ENCODE results near the gene TRERF1.

Gene TRERF1

DNA sequence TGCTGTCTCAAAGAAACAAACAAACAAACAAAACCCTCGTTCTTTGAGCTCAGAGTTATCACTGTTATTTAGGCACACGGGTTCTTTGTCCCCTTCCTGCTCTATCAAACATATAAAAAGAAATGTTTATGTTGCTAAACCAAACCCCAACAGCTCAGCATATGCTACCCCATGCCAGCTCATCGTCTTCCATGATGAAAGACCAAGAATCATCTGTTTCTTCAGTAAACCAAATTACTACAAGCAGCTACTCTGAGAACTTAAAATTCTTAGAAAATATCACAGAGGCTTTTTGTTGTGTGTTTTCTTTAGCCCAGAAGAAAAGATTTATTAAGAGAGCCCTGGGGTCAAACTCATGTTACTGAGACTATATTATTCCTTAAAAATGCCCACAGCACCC lies 4.7 kb downstream of the TRERF1 start:
- TF ChIP-seq, protein P1, sequence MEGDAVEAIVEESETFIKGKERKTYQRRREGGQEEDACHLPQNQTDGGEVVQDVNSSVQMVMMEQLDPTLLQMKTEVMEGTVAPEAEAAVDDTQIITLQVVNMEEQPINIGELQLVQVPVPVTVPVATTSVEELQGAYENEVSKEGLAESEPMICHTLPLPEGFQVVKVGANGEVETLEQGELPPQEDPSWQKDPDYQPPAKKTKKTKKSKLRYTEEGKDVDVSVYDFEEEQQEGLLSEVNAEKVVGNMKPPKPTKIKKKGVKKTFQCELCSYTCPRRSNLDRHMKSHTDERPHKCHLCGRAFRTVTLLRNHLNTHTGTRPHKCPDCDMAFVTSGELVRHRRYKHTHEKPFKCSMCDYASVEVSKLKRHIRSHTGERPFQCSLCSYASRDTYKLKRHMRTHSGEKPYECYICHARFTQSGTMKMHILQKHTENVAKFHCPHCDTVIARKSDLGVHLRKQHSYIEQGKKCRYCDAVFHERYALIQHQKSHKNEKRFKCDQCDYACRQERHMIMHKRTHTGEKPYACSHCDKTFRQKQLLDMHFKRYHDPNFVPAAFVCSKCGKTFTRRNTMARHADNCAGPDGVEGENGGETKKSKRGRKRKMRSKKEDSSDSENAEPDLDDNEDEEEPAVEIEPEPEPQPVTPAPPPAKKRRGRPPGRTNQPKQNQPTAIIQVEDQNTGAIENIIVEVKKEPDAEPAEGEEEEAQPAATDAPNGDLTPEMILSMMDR (IDR thresholded peaks at IDR 0.05), result no peak

DNA sequence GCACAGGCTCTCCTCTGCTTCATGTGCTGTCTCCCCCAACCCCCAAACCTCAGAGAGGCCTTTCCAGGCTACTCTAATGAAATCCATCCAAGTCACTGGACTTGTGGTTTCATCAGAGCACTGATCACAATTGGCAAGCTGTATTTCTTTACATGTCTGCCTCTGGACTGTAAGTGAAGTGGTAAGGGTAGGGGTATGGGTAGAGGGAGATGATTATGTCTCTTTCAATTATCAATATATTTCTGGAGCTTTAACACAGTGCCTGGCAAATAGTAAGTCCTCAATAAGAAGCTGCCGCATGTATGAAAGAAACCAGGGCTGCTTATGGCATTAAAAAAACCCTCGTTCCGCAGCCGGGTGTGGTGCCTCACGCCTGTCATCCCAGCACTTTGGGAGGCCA lies 5.4 kb downstream of the TRERF1 start:
- TF ChIP-seq, protein P1 (IDR thresholded peaks at IDR 0.05), result no peak

DNA sequence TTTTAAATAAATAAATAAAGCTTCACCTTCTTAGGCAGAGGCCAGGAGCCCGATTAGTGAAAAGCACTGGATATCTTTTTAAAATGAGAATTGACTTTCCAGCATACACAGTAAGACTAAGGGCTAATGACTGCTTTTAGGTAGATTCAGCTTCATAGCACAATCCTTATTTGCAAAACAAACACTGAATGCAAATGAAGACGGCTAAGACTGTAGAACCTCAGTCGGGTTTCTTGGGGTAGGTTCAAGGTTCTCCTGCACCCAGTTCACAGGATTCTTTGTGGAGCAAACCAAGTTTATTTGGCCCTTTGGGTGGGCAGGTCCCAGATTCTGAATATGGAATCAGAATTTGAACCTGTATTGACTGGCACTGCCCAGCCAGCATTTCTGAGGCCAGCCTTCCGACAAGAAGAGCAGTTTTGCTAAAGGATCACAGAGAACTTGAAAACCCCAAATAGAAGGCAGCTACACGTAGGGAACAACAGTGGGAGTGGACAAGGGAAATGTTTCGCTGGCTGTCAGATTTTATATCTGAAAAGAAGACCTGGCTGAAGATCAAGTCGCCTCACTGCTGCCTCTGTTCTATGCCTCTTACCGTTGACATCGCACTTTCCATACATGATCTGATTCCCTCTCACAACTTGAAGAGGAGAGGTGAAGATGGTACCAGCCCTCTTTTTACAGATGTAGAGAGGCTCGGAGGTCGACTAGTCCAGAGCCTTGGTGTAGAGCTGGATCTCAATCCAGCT lies 8.2 kb downstream of the TRERF1 start:
- TF ChIP-seq, protein P1 (IDR thresholded peaks at IDR 0.05), result no peak

DNA sequence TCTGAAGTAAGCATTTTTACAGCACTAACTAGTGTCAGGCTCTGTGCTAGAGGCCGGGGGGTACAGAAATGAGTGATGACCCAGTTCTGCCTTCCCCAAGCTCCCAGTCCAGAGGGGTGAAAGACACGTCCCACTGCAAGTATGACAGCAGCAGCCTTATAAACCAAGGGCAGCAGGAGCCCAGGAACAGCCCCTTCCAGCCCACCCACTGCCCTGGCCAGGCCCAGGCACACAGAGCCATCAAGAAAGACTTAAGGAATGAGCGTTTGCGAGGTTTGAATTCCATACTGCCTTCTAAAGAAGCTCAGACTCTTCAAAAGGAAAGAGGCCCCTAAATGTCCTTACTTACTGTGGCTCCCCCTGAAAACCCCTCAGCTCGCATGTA lies 10.0 kb downstream of the TRERF1 start:
- TF ChIP-seq, protein P1 (IDR thresholded peaks at IDR 0.05), result no peak

DNA sequence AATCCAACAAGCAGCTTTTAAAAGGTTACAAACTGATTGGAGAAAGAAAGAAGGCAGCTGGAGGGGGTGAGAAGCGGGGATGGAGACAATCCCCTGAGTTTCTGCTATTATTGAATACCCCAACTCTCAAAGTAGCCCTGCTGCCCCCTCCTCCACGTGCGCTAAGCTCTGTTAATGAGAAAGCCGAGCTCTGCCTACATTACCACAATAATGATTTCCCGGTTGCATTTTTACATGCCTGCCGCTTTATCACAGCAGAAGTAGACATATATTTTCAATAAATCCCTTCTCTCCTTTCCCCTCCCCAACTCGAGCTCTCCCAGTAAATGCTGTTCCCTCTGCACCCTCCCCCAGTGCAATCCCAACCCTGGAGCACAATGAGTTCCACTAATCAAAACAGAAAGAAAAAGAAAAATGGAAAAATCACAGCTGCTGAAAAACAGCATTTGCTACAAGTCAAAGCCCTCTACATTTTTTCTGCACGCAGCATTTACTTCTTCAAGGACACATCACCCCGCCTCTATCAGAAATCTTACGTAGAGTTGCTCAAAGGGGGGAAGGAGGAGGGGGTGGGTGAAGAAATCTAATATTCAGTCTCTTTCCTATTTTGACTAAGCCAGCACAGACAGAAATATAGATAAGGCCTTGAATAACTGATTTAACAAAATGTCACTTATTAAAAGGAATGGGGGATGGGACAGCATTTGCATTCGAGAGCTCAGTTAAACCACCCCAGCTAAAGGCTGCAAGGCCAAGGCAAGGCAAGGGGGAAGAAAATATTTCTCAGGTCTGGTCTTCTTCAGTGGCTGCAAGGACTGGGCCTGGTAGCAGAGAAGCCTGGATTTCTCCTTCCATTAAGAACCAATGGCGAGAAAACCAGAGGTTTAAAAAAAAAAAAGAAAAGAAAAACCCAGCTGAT lies 10.7 kb downstream of the TRERF1 start:
- TF ChIP-seq, protein P1 (IDR thresholded peaks at IDR 0.05), result no peak

DNA sequence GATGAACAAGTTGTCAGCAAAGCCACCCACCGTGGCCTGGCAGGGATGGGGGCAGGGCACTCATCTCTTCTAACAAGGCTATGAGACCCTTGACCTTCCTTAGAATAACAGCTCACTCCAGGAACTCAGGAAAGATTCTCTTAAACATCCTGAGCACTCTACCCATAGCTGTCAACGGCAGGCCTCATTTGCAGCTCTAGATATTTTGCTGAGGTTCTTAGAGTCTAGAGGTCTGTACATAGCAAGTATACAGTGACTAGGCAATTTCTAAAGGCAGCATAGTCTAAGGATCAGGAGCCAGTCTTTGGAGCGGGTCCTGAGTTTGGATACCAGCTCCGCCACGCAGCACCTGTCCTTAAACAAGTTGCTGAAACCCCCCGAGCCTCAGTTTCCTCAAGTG lies 11.7 kb downstream of the TRERF1 start:
- TF ChIP-seq, protein P1 (IDR thresholded peaks at IDR 0.05), result no peak

DNA sequence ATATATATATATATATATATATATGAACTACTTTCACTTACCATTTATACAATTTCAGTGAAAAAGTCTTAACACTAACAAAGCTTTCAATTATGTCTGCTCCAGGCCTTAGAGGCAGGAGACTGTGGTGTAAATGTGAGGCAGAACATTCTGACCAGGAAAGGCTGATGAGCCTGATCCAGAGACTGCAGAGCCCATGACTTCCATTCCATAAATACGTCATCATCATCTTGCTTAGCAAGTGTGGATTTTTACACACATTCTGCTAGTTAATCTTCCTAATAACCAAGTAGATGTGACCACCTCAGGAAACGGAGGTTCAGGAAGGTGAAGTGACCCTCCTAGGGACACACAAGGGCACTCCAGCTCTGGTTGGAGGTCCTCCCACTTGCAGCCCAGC lies 14.9 kb downstream of the TRERF1 start:
- TF ChIP-seq, protein P1 (IDR thresholded peaks at IDR 0.05), result no peak
